KG1 (cell line): ENCODE data around the gene MYF6.
"Not testable (repeated sequence)": the region's sequence is repeated elsewhere in the genome, so short reads cannot be mapped to it uniquely, and the experiment has no call there.

Source experiments
- DNase-seq: peaks from one replicate; lab custom pipeline; 2025; lab: John Stamatoyannopoulos, UW

MYF6 gene

GRCh38 chr12:80707126-80707829, at the start of gene MYF6:
TSS of gene MYF6 (plus strand) at chr12:80707634. CDS start at chr12:80707720, 86 bp downstream.
- no peak for DNase-seq

- DNase-seq: no peak
Observed at GRCh38 chr12:80659512-80660063, 47.8 kb upstream of the MYF6 start.

GRCh38 chr12:80662586-80662985, 44.8 kb upstream of the MYF6 start:
- DNase-seq: no peak

- DNase-seq: no peak
Observed at GRCh38 chr12:80670214-80670613, 37.2 kb upstream of the MYF6 start.

- not testable (repeated sequence) for DNase-seq
Observed at GRCh38 chr12:80676042-80676636, 31.3 kb upstream of the MYF6 start.

GRCh38 chr12:80676856-80677255, 30.6 kb upstream of the MYF6 start:
- DNase-seq: no peak

GRCh38 chr12:80677994-80678393, 29.4 kb upstream of the MYF6 start:
- DNase-seq: no peak

GRCh38 chr12:80679346-80680131, 27.9 kb upstream of the MYF6 start:
- DNase-seq: no peak

- no peak for DNase-seq
Observed at GRCh38 chr12:80681287-80681686, 26.1 kb upstream of the MYF6 start.

- no peak for DNase-seq
Observed at GRCh38 chr12:80681786-80682185, 25.6 kb upstream of the MYF6 start.

- DNase-seq: no peak
Observed at GRCh38 chr12:80684077-80684495, 23.3 kb upstream of the MYF6 start.

- no peak for DNase-seq
Observed at GRCh38 chr12:80690090-80690489, 17.3 kb upstream of the MYF6 start.

GRCh38 chr12:80690513-80690912, 16.9 kb upstream of the MYF6 start:
- DNase-seq: no peak

- DNase-seq: no peak
Observed at GRCh38 chr12:80692114-80692513, 15.3 kb upstream of the MYF6 start.

- no peak for DNase-seq
Observed at GRCh38 chr12:80697270-80697887, 10.1 kb upstream of the MYF6 start.

GRCh38 chr12:80698256-80698655, 9.2 kb upstream of the MYF6 start:
- DNase-seq: no peak

- DNase-seq: no peak
Observed at GRCh38 chr12:80698847-80699542, 8.4 kb upstream of the MYF6 start.

- no peak for DNase-seq
Observed at GRCh38 chr12:80700327-80700726, 7.1 kb upstream of the MYF6 start.

- DNase-seq: no peak
Observed at GRCh38 chr12:80701388-80701787, 6.0 kb upstream of the MYF6 start.

- no peak for DNase-seq
Observed at GRCh38 chr12:80702889-80703805, 4.3 kb upstream of the MYF6 start.

GRCh38 chr12:80704420-80704819, 3.0 kb upstream of the MYF6 start:
- no peak for DNase-seq
